Mesothelial cell of epicardium (in vitro differentiated cells): ENCODE data around the gene EFNA1. TPM values are rescaled to one million over a fixed set of nuclear protein-coding genes. Genes with fewer than 3 reads are reported as not detected.

Experiments
- DNase-seq, 2 experiments: peaks; one replicate each; pipeline ENCODE4 v3.0.0; 2021; ENCODE audit warnings: low spot score in 2 of 2; ENCODE audit not compliant: unreplicated experiment in 2 of 2
- H3K27ac Mint-ChIP-seq: 2 replicates; pipeline ENCODE4 v1.8.0; 2021; ENCODE audit warnings: mixed read lengths
- H3K27me3 Mint-ChIP-seq: 2 replicates; pipeline ENCODE4 v1.8.0; 2021; ENCODE audit warnings: low read depth, mixed read lengths
- H3K36me3 Mint-ChIP-seq: 2 replicates; pipeline ENCODE4 v1.8.0; 2021; ENCODE audit warnings: mixed read lengths
- H3K4me1 Mint-ChIP-seq: 2 replicates; pipeline ENCODE4 v1.8.0; 2021; ENCODE audit warnings: mixed read lengths
- H3K4me3 Mint-ChIP-seq: 2 replicates; pipeline ENCODE4 v1.8.0; 2021; ENCODE audit warnings: mild to moderate bottlenecking, moderate library complexity, mixed read lengths
- H3K9me3 Mint-ChIP-seq: 2 replicates; pipeline ENCODE4 v1.8.0; 2021; ENCODE audit warnings: mixed read lengths
- CTCF ChIP-seq: fragments of 200-600 bp; sonication (generic); IDR thresholded peaks from one replicate; pipeline ENCODE4 v1.5.0; 2021; ENCODE audit warnings: antibody characterized with exemption; ENCODE audit not compliant: unreplicated experiment
- total RNA-seq: library from RNA; stranded (reverse); gene quantifications from 3 replicates; pipeline ENCODE4 v1.2.1, GENCODE V29; 2021

Gene EFNA1
- total RNA-seq, 1 donor from 2014 or later = 92.4 TPM

GRCh38 chr1:155174324-155175280 is 46.9 kb downstream of the EFNA1 start:
- Mint-ChIP-seq H3K27ac (peak overlapping the region; percentile 44), H3K27me3 (peaks cover 11% of the 10 kb centered on the region), H3K9me3 (no peaks in the 10 kb centered on the region), H3K4me3 (peak overlapping the region; percentile 99), H3K36me3 (peaks cover under 1% of the 10 kb centered on the region), H3K4me1 (peaks cover 26% of the 10 kb centered on the region)
- peak in 1 of 2 experiments; percentile 40 for DNase-seq
- no peak for TF ChIP-seq CTCF

- H3K4me3 Mint-ChIP-seq = peak overlapping the region; percentile 99
- peaks cover 11% of the 10 kb centered on the region for H3K27me3 Mint-ChIP-seq
- H3K36me3 Mint-ChIP-seq = no peaks in the 10 kb centered on the region
- H3K4me1 Mint-ChIP-seq = peaks cover 26% of the 10 kb centered on the region
- H3K27ac Mint-ChIP-seq = no peak overlapping the region
- no peak for TF ChIP-seq CTCF
- DNase-seq = no peak
- no peaks in the 10 kb centered on the region for H3K9me3 Mint-ChIP-seq
Measured at GRCh38 chr1:155175281-155175926, 47.7 kb downstream of the EFNA1 start.

GRCh38 chr1:155175927-155176371 is 48.3 kb downstream of the EFNA1 start:
- Mint-ChIP-seq H3K27me3 (peaks cover 11% of the 10 kb centered on the region), H3K4me1 (peaks cover 26% of the 10 kb centered on the region), H3K36me3 (no peaks in the 10 kb centered on the region), H3K4me3 (no peak overlapping the region), H3K9me3 (no peaks in the 10 kb centered on the region), H3K27ac (no peak overlapping the region)
- DNase-seq = no peak
- no peak for TF ChIP-seq CTCF

GRCh38 chr1:155176544-155177071 is 48.9 kb downstream of the EFNA1 start:
- peak; percentile 76 for TF ChIP-seq CTCF
- Mint-ChIP-seq H3K27ac (no peak overlapping the region), H3K9me3 (no peaks in the 10 kb centered on the region), H3K36me3 (no peaks in the 10 kb centered on the region), H3K4me1 (peaks cover 26% of the 10 kb centered on the region), H3K4me3 (peak overlapping the region; percentile 4), H3K27me3 (peaks cover 11% of the 10 kb centered on the region)
- DNase-seq = peak; percentile 71 to 86

- Mint-ChIP-seq H3K4me1 (peaks cover 19% of the 10 kb centered on the region), H3K9me3 (no peaks in the 10 kb centered on the region), H3K27me3 (peaks cover 11% of the 10 kb centered on the region), H3K27ac (no peak overlapping the region), H3K4me3 (no peak overlapping the region), H3K36me3 (no peaks in the 10 kb centered on the region)
- TF ChIP-seq CTCF = no peak
- DNase-seq = no peak
Measured at GRCh38 chr1:155177192-155177917, 49.7 kb downstream of the EFNA1 start.
